AG09319 (cell line): ENCODE data around the gene GLMP.

Experiments used
- DNase-seq: peaks from one replicate; pipeline ENCODE4 v3.0.0-alpha.2; 2010; ENCODE audit warnings: low read depth; ENCODE audit errors: extremely low read depth
- TF ChIP-seq, protein P1 (sequence below): IDR thresholded peaks from 2 replicates; pipeline ENCODE4 v1.5.1; 2011; ENCODE audit warnings: low read depth, mild to moderate bottlenecking, inconsistent platforms, low read length, moderate library complexity

The GLMP gene

DNA sequence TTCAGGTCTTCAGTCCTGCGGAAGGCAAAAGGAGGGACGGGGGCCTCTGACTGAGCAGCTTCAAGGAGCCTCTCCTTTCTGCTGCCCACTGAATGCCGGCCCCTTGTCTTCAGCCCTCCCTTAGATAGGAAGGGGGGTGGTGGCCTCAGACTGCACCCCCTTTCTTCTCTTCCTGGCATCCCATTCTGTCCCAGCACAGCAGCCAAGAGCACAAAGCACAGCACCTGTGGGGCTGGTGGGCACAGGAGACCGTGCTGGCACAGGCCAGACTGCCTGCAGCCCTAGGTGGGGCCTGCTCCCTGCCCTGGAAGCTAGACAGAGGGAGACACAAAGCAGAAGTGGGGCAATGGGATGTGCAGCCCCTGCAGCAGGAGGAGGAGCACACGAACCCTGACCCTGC, 45.9 kb downstream of the GLMP start:
- TF ChIP-seq, protein P1, sequence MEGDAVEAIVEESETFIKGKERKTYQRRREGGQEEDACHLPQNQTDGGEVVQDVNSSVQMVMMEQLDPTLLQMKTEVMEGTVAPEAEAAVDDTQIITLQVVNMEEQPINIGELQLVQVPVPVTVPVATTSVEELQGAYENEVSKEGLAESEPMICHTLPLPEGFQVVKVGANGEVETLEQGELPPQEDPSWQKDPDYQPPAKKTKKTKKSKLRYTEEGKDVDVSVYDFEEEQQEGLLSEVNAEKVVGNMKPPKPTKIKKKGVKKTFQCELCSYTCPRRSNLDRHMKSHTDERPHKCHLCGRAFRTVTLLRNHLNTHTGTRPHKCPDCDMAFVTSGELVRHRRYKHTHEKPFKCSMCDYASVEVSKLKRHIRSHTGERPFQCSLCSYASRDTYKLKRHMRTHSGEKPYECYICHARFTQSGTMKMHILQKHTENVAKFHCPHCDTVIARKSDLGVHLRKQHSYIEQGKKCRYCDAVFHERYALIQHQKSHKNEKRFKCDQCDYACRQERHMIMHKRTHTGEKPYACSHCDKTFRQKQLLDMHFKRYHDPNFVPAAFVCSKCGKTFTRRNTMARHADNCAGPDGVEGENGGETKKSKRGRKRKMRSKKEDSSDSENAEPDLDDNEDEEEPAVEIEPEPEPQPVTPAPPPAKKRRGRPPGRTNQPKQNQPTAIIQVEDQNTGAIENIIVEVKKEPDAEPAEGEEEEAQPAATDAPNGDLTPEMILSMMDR = no peak
- DNase-seq = no peak

- TF ChIP-seq, protein P1 = no peak
- no peak for DNase-seq
These were observed 47.2 kb downstream of the GLMP start for GRCh38 chr1:156248323-156248683.

DNA sequence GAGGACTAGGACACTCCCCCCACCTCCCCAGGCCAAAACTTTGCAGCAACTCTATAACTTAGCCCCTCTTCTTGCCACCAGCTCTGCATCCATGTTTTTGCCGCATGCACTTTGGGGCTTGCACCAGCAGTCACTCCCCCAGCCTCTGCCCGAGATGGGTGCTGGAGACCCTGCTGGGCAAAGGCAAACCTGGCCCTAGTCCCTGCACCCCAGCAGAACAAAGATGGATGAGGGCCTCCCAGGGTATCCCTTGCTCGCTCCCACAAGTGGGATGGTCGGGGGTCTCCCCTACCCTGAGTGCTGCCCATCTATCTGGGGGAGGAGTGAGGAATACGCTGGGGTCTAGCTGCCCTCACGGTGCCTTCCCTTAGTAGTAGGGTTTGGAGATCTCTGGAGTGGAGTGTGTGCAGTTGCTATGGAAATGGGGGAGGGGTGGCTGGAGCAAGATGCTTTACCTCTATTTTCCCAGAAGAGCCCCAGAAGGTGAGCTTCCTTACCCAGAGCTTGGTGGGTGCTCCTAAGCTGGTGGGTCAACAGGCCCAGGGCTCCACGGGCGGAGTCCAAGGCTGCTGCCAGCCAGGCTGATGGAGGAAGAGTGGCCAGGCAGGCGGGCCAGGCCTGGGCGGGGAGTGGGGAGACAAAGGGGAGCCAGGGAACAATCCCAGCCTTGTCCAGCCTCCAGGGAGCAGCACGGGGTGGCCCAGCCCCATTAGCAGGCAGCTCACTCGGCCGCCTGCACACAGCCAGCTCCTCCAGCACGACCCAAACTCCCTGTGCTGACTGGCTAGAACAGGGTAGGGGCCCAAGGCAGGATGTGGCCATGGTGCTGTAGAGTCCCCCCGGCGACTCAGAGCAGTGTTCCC, 47.8 kb downstream of the GLMP start, which contains the start of gene PAQR6:
Gene PAQR6 (minus strand): TSS at position 597 of the 863 bp plus-strand sequence. CDS start 1,325 bp downstream, outside the sequence.
- TF ChIP-seq, protein P1 = no peak
- no peak for DNase-seq

DNA sequence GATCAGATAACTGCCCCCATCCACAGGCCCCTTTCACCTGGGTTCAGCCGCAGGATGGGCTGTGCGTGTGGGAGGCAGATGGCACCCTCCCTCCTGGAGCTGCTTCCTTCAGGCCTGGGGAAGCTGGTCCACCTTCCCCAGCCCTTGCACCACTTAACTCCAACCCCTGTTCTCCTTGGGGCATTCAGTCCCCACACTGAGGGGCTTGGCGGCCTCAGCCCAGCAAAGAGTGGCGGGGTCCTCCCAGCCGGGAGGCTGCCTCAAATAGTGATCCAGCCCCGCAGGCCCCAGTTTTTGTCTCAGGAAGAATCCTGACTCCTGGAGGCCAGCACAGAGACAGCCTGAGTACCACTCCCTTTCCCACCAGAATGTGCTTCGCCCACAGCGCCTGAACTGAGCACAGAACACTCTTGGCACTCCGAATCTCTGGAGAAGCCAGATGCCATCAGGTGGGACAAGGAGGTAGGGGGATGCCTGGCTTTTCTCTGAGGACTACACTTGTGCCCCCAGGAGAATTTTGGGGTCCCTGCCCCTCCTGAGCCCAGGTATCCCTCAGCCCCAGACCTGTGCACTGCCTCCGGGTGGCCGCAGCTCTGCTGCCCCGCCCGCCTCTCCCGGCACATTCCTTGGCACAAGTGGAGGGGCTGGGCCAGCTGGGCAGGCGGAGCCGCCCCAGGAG, 48.6 kb downstream of the GLMP start:
- no peak for DNase-seq
- TF ChIP-seq, protein P1 = no peak

DNA sequence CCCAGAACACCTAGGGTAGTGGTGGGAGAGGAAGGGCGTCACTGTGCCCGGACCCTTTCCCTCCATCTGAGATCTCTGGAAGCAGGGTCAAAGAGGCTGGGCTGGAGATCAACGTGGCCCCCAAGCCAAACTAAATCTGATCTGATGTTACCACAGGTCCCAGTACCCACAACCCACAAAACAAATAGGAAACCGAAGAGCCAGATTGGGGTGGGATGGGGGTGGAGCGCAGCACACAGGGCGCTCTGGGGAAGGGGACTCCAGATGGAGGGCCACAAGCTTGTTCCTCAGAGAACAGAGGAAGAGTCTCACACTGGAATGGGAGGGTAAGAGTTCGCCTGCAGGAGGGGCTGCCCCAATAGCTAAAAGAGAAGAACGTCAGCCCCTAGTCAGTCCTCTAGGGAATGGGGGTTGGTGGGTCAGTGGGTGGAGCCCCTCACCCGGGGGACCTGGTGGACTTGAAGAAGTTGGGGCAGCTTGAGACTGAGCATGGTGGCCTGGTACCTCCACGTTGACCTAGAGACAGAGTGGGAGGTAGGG, 49.2 kb downstream of the GLMP start:
- TF ChIP-seq, protein P1 = no peak
- no peak for DNase-seq

DNA sequence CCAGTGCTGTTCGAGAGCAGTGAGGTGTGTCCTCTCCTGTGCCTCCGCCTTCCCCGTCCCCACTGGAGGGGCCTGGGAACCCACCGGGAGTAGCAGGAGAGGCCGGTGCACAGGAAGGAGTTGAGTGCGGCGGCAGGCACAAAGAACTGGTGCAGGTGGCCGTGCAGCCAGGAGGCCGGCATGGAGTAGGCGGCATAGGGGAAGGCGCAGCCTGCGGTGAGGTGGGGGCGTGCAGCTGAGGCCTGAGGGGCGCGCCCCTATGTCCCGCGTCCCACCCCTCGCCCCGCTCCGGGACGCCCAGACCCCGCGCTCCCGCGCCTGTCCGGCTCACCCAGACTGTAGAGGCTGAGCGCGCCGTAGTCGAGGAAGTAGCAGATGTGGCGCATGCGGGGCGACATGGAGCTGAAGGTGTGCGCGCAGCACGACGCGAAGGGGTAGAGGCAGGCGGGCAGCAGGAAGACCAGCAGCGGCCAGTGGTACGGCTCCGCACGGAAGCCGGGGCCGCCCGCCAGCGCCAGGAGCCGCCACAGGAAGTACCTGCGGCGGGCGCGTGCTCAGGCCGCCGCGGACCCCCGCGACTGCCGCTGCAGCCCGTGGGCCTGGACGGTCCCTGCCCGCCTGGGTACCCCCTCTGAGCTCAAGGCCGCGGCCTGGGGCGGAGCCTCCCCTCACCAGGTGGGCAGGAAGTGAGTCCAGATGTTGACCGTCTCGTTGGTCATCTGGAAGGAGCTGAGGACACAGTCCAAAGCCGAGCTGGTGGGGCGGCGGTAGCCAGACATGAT, 49.8 kb downstream of the GLMP start:
- no peak for DNase-seq
- TF ChIP-seq, protein P1 = no peak
